HG02943 (cell line): ENCODE results near the gene DNAJC1.
"Not testable (repeated sequence)": the region's sequence is repeated elsewhere in the genome, so short reads cannot be mapped to it uniquely, and the experiment has no call there.

Experiments used
- ATAC-seq: cut with Tn5 transposase; IDR thresholded peaks from one replicate; pipeline ENCODE4 v1.9.1; 2021; ENCODE audit warnings: mild to moderate bottlenecking, low read depth, moderate library complexity; ENCODE audit not compliant: unreplicated experiment

Gene DNAJC1

DNA sequence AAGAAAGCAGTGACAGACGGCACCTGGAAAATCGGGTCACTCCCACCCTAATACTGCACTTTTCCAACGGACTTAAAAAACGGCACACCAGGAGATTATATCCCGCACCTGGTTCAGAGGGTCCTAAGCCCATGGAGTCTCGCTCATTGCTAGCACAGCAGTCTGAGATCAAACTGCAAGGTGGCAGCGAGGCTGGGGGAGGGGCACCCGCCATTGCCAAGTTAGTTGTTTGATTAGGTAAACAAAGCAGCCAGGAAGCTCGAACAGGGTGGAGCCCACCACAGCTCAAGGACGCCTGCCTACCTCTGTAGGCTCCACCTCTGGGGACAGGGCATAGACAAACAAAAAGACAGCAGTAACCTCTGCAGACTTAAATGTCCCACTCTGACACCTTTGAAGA, 169.0 kb downstream of the DNAJC1 start:
- ATAC-seq: not testable (repeated sequence)

DNA sequence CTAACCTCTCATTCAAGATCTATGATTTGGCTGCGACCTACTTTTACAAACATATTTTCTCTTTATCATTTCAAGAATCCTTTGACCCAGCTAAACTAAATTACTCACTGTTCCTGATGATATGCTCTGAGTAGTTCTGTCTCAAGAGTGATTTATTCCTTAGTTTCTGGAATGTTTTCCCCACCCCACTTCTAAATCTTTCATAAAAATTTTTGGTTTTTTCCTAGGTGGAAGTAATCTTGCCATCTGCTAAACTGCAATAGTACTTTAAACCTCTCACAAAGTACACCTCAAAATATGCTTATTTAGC, 170.8 kb downstream of the DNAJC1 start:
- ATAC-seq: no peak

DNA sequence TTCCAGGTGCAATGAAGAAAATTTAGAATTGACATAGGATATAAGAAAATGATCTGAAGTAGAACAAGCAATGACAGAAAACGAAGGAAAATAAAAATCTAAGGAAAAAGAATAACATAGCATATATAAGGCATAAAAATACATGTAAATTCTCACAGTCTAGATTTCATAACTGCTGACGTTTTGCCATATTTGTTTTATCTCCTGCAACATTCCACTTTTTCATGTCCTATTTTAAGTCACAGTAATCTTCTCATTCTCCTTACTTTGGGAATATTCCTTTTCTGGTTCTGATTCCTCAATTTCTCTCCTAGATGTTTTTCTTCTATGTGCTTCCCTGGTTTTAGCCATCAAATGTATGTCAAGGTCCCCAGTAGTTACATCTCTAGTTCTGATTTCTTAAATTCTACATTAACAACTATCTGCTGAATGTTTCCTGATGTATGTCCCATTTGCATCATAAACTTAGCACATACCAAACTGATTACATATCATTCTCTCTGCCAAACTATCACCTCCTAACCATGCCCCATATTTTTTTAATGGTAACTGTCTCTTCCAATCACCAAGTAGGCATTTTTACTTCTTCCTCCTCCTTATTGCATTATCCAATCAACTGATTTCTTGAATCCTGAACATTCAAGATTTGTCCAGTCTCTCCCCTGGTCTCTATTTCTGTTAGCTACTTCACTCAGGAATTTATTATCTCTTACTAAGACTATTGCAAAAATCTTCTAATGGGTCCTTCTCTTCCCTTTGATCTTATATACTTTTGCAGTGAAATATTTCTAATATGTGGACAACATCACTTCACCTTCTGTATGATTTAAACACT, 171.3 kb downstream of the DNAJC1 start:
- no peak for ATAC-seq

DNA sequence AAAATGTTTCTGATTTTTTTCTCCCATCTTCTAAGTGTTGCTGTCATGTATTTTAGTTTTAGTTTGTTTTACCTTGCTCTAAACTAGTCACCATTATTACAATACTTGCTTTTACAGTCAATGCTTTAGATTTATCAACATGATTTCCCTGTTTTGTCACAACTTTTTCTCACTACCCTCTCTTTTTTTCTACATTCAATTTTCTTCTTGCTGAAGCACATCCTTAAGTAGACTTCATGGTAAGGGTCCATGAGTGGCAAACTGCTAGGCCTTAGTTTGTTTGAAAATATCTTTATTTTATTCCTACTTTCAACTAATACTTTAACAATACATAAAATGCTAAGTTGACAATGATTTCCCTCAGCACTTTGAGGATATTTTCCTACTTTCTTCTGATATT, 173.5 kb downstream of the DNAJC1 start:
- ATAC-seq: no peak

DNA sequence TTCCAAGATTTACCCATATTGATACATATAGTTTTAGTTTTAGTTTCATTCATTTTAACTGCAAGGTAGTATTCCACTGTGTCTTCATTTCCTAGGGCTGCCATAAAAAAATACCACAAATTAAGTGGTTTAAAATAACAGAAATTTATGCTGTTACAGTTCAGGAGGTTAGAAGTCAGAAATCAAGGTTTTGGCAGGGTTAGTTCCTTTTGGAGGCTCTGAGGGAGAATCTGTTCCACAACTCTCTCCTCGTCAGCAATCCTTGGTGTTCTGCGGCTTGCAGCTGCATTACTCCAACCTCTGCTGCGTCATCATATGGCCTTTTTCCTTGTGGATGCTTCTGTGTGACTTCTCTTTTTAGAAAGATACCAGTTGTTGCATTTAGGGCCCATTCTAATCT, 176.2 kb downstream of the DNAJC1 start:
- no peak for ATAC-seq

DNA sequence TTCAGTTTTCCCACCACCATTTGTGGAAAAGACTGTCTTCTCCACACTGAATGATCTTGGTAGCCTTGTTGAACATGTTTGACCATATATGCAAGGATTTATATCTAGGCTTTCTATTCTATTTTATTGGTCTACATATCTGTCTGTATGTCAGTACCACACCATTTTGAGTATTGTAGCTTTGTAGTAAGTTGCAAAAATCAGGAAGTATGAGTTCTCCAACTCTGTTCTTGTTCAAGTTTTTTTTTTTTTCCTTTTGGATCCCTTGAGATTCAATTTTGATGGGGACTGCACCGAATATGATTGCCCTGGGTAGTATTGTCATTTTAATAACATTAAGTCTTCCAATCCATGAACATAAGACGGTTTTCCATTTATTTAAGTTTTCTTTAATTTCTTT, 176.8 kb downstream of the DNAJC1 start:
- no peak for ATAC-seq

DNA sequence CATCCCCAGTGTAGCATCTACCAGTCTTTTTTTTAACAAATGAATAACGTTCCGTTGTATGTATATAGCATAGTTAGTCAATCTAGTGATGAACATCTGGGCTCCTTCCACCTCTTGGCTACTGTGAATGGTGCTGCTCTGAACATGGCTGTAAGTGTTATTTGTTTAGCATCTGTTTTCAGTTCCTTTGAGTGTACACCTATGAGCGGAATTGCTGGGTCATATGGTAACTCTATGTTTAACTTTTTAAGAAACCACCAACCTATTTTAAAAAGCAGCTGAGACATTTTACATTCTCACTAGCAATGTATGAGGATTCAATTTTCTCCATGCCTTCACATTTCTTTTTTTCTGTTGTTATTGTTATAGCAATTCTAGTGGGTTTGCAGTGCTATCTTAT, 178.2 kb downstream of the DNAJC1 start:
- no peak for ATAC-seq

DNA sequence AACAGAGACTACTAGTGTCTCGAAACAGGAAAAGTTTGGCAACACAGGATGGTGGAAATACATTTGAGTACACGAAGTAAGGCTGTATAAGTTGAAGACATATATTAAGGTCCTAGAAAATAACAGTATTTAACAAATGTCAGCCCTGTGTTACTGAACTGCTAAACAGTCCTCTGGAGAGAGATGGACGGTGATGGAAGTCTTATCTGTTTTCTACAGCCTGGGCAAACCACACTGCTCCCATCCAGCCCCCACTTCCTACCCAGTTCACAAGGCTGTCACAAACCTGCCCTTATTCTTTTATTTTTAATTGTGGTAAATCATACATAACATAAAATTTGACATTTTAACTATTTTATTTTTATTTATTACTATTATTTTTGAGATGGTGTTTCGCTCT, 179.1 kb downstream of the DNAJC1 start:
- ATAC-seq: no peak

DNA sequence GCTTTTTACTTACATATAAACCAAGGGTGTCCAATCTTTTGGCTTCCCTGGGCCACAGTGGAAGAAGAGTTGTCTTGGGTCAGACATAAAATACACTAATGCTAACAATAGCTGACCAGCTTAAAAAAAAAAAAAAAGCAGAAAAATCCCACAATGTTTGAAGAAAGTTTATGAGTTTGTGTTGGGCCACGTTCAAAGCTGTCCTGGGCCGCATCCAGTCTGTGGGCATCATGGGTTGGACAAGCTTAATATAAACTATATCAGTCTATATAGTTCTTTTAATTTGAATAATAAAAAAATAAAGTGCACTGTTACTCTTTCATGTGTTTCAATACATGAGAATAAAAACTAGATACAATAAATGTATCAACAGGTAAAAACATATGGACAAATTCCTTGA, 179.9 kb downstream of the DNAJC1 start:
- ATAC-seq: no peak

DNA sequence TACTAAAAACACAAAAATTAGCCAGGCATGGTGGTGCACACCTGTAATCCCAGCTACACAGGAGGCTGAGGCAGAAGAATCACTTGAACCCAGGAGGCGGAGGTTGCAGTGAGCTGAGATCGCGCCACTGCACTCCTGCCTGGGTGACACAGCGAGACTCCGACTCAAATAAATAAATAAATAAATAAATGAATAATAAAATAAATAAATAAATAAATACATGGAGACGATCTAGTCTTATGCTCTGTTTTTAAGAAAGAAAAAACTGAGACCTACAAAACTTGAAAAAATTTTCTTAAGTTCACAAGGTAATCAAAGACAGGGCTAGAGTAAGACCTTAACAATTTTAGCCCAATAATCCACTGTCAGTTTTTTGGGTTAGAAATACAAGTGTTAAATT, 181.3 kb downstream of the DNAJC1 start:
- not testable (repeated sequence) for ATAC-seq

DNA sequence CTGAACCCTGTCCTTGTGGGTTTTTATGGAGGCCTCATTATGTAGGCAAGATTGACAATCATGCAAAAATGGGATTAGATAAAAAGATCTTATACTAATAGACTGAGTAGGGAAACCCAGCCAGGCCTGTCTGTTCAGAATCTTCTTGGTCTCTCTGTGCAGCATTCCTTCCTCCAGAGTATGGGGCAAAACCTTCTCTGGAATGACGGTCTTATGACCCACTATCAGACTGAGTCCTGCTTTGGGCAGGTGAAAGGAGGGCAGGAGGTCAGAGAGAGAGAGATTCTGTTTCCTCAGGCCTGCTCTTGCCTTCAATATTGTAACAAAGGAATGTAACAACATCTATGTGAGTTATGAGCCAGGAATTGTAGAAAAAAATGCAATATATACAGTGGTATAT, 182.6 kb downstream of the DNAJC1 start:
- no peak for ATAC-seq

DNA sequence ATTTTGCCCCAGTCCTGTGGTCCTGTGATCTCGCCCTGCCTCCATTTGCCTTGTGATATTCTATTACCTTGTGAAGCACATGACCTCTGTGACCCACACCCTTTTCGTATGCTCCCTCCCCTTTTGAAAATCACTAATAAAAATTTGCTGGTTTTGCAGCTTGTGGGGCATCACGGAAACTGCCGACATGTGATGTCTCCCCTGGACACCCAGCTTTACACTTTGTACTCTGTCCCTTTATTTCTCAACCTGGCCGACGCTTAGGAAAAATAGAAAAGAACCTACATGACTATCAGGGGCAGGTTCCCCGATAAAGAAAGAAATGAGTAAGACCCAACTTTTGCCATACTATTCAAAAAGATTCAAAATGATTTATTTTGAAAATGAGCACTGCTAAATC, 185.1 kb downstream of the DNAJC1 start:
- ATAC-seq: not testable (repeated sequence)

DNA sequence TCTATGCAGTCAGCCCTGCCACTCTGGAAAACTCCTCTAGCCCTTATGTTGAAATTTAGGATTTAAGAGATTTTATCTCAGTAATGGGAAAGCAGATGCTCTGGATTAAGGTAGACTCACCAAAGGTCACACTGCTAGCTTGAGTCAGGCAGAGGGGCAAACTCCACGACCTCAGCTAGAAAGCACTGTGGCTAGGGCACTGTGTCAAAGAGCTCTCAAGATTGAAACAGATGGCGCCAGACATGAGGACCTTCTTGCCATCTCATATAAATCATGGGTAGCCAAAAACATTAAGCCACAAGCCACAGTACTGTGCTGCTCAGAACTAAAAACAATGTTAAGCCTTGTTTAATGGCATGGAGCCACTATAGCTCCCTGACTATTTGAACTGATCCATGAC, 188.7 kb downstream of the DNAJC1 start:
- ATAC-seq: no peak

DNA sequence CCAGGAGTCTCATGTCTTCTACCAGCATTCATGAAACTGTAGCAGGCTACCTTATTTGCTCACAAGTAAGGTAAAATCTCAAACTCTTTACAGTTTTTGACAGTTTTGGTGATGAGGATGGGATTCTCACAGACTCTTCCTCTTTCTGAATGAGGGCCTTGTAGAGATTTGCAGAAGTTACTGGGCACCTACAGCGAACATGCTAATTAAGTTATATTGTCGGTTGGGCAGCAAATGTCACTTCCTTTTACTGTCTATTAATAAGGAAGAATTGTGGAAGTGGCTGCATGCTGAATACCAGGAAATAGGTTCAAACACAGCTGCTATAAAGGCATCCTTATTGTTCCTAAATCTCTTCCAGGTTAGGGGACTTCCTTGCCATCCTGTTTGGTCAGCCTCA, 189.6 kb downstream of the DNAJC1 start:
- no peak for ATAC-seq

DNA sequence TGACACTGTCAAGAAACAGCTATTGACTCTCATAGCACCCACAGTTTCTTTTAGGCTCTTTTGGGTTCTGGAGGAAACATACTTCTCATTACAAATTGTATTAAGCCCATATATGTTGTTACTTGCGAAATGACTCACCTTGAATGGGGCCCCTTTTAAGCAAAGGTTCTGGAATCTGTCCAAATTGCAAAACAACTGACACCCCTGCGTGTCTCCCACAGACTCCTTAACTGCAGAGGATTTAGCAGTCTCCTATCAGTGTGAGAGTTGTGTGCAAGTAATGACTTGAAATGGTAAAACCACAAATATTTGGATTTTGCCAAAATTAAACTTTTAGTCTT, 192.3 kb downstream of the DNAJC1 start:
- no peak for ATAC-seq

DNA sequence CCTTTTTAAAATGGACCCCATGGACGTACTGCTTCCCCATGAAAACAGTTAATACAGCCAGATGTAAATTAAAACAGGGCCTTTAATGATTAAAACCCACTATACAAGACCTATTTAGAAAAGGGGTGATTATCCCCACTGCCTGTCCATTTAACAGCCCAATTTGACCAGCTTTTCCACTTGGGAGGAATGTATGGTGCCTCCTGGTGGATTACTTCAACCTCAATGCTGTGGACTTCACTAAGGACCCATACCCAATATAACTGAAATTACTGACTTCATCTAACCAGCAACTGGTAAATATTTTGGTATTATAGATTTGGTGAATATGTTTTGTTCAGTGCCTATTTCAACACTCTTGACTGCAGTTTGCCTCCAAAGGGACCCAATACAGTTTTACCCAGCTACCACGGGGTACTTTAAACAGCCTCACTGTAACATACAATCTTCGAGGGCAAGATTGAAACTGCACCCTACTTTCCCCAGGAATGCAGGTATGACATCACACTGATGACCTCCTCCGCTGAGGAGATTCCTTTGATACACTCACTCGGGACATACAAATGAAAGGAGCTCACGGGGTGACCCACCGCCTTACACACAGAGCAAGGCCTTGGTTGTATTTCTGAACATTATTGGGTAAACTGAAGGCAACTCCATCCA, 192.8 kb downstream of the DNAJC1 start:
- no peak for ATAC-seq

DNA sequence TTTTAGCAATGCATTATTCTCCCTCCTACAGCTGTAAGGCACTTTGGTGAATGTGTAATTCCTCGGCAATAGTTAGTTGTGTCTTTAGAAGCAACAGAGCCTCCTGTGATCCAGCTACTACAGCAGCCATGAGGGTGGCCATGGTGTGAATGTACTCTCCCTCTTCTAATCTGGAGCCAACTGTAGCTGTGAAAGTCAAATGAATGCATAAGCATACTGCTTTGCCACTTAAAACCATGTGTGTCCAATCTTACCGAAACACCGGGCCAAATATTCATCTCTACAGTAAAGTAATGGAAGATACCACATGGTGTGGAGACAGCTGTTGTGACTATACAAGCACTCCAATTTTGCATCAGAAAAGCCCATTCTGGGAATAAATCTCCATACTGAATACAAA, 195.0 kb downstream of the DNAJC1 start:
- no peak for ATAC-seq

DNA sequence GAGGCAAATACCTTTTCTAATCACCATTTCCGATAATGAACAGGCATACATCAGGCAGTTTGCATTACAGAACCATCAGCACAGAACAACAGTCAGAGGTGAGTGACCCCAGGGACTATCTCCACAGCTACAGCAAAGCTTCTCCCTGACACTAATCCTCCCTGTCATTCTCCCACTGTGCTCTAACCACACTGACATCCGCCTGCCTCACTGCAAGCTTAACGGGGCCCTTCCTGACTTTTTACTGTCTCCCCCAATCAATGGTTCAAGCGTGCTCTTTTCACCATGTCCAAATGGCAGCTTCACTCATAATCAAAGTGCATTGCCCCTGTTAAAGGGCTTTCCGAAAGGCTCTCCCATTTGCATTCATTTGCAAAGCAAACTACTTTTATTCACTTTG, 196.3 kb downstream of the DNAJC1 start:
- ATAC-seq: no peak

DNA sequence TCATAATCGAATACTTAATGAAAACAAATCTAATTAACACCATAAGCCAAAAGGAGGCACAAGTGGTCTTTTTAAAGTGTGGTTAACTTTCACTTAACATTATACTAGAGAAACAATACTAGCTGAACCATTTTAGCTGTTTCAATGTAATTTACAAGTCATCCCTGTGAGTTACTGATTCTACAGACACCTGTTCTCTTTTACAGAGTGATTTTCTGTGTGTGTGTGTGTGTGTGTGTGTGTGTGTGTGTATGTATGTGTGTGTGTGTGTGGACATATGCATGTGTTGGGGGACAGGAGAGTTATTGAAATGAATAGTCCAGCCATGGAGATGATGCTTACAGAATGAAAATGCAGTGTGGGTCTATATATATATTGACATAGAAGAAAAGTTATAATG, 200.2 kb downstream of the DNAJC1 start:
- ATAC-seq: no peak

DNA sequence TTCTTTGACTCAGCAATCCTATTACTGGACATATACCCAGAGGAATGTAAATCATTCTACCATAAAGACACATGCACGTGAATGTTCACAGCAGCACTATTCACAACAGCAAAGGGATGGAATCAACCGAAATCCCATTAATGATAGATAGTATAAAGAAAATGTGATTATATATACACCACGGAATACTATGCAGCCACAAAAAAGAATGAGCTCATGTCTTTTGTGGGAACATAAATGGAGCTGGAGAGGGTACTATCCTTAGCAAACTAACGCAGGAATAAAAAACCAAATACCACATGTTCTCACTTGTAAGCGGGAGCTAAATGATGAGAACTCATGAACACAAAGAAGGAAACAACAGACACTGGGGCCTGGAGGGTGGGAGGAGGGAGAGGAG, 201.9 kb downstream of the DNAJC1 start:
- no peak for ATAC-seq

DNA sequence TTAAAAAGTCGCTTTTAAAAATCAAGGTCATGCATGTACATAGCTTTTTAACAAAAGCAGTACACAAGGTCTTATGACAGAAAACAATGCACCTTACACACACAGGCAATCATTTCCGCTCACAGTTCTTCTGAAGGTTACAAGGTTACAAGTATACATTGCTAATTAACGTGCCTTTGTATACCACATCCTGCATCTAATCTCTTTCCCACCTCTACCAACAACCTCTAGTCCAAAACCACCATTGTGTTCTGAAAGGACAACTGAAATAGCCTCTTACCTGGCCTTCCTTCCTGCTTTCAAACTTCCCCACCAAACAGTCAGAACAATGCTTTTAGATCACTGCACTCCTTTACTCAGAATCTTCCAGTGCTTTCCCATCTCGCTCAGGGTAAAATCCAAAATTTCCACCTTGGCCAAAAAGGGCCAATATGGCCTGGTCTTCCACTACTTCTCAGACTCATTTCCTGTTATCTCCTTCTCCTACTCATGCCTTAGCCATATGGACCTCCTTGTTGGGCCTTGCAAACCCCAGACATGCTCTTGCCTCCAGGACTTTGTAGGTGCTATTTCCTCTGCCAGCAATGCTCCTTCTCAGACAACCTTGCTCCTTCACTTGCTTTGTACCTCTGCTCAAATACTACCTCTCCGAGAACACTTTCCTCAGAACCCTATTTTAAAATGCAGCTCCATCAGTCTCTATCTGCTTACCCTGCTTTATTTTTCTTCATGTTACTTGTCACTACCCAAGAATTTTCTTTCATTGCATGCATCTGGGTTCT, 205.4 kb downstream of the DNAJC1 start:
- no peak for ATAC-seq

DNA sequence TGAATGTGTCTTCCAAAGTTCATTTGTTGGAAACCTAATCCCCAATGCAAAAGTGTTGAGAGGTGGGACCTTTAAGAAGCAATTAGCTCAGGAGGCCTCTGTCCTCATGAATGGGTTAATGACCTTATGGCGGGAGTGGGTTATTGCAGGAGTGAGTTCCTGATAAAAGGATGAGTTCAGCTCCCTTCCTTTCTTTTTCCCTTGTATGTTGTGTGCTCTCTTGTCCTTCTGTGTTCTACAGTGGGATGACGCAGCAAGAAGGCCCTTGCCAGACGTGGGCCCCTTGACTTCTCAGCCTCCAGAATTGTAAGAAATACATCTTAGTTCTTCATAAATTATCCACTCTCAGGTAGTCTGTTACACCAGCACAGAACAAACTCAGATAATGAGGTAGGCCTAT, 206.0 kb downstream of the DNAJC1 start:
- ATAC-seq: no peak
